ENCODE results near the gene PCDHGA4. TPM values are rescaled to one million over a fixed set of nuclear protein-coding genes. Genes with fewer than 3 reads are reported as not detected.

Gene PCDHGA4
- polyA plus RNA-seq, 3 donors, result 0.03 TPM; not detected in 2

- peaks cover 9% of the 10 kb centered on the region for H3K4me1 Mint-ChIP-seq
- H4K20me1 ChIP-seq (ENCODE audit: insufficient read depth, low read length), result no peaks in the 10 kb centered on the region
- H3K4me2 ChIP-seq (replicated peaks; ENCODE audit: extremely low read depth, low read length, poor library complexity, severe bottlenecking), result no peak overlapping the region
- 31% methylated on average over 59 of the region's 61 CpGs for WGBS (ENCODE audit: insufficient coverage)
- no peak for TF ChIP-seq CTCF (IDR thresholded peaks at IDR 0.05)
- peaks cover 41 to 83% of the 10 kb centered on the region in 2 donors for H3K9me3 ChIP-seq (replicated peaks in 1 of 2; ENCODE audit: control insufficient read depth in 1 of 2, insufficient read depth in 1 of 2, low read length in 2 of 2)
- H3K4me3 Mint-ChIP-seq, result peak overlapping the region in 1 of 2 donors; percentile 73
- H3K27me3 ChIP-seq (ENCODE audit: control insufficient read depth in 2 of 2, insufficient read depth in 2 of 2, low read length in 2 of 2), result peaks cover 61 to 97% of the 10 kb centered on the region in 2 donors
- H3K9ac ChIP-seq (ENCODE audit: insufficient read depth, low read length, poor library complexity, severe bottlenecking), result no peak overlapping the region
- no peaks in the 10 kb centered on the region for H3K79me2 ChIP-seq (ENCODE audit: insufficient read depth, low read length)
- peaks cover 9% of the 10 kb centered on the region in 2 donors for H3K36me3 Mint-ChIP-seq
- H2AFZ ChIP-seq (ENCODE audit: insufficient read depth, low read depth, low read length, poor library complexity, severe bottlenecking), result no peak overlapping the region
- H3K27ac Mint-ChIP-seq, result no peak overlapping the region
- H3K9me3 Mint-ChIP-seq, result peaks cover 28 to 76% (median 62%) of the 10 kb centered on the region in 7 donors
- intact Hi-C loops (cut with micrococcal nuclease), result no loop called here
- no peak for DNase-seq
- peaks cover 70 to 85% (median 83%) of the 10 kb centered on the region in 3 donors for H3K27me3 Mint-ChIP-seq (ENCODE audit: low read depth in 3 of 3)
- no peak overlapping the region for H3K27ac ChIP-seq (ENCODE audit: low read depth in 1 of 2, low read length in 2 of 2)
- H3K36me3 ChIP-seq (replicated peaks in 1 of 2; ENCODE audit: control insufficient read depth in 1 of 2, insufficient read depth in 2 of 2, low read length in 2 of 2), result no peaks in the 10 kb centered on the region
- peaks cover 0 to 3% of the 10 kb centered on the region in 2 donors for H3K4me1 ChIP-seq (ENCODE audit: control insufficient read depth in 1 of 2, insufficient read depth in 2 of 2, low read length in 2 of 2)
- no peak overlapping the region for H3K4me3 ChIP-seq (replicated peaks in 1 of 3; ENCODE audit: low read depth in 2 of 3, low read length in 3 of 3)
These were observed 44.9 kb downstream of the PCDHGA4 start for GRCh38 chr5:141399555-141400258.

GRCh38 chr5:141402553-141403243 lies 47.9 kb downstream of the PCDHGA4 start, which contains the start of gene PCDHGA9:
Gene PCDHGA9, plus strand, starts transcription at chr5:141402778. Its CDS starts 175 bp downstream, at chr5:141402953.
- H3K27ac ChIP-seq (ENCODE audit: low read depth in 1 of 2, low read length in 2 of 2), result no peak within 1 kb of the TSS
- peak within 1 kb of the TSS; percentile 4 for H3K4me2 ChIP-seq (replicated peaks; ENCODE audit: extremely low read depth, low read length, poor library complexity, severe bottlenecking)
- no peaks in the 10 kb centered on the region for H3K36me3 ChIP-seq (replicated peaks in 1 of 2; ENCODE audit: control insufficient read depth in 1 of 2, insufficient read depth in 2 of 2, low read length in 2 of 2)
- H3K36me3 Mint-ChIP-seq, result peaks cover 10 to 11% of the 10 kb centered on the region in 2 donors
- peak; percentile 70 for TF ChIP-seq CTCF (IDR thresholded peaks at IDR 0.05)
- WGBS (ENCODE audit: insufficient coverage), result 17% methylated on average over 25 of the region's 27 CpGs
- H3K9me3 Mint-ChIP-seq, result peaks cover 26 to 70% (median 55%) of the 10 kb centered on the region in 7 donors
- peak within 1 kb of the TSS in 1 of 7 donors; percentile 24 for H3K27ac Mint-ChIP-seq
- H4K20me1 ChIP-seq (ENCODE audit: insufficient read depth, low read length), result no peaks in the 10 kb centered on the region
- peak within 1 kb of the TSS; percentile 17 for H2AFZ ChIP-seq (ENCODE audit: insufficient read depth, low read depth, low read length, poor library complexity, severe bottlenecking)
- peaks cover 9% of the 10 kb centered on the region for H3K4me1 Mint-ChIP-seq
- intact Hi-C loops (cut with micrococcal nuclease), result no loop called here
- H3K9me3 ChIP-seq (replicated peaks in 1 of 2; ENCODE audit: control insufficient read depth in 1 of 2, insufficient read depth in 1 of 2, low read length in 2 of 2), result peaks cover 35 to 67% of the 10 kb centered on the region in 2 donors
- peak within 1 kb of the TSS; percentile 61 to 82 for H3K4me3 Mint-ChIP-seq
- peaks cover 0 to 3% of the 10 kb centered on the region in 2 donors for H3K4me1 ChIP-seq (ENCODE audit: control insufficient read depth in 1 of 2, insufficient read depth in 2 of 2, low read length in 2 of 2)
- H3K27me3 ChIP-seq (ENCODE audit: control insufficient read depth in 2 of 2, insufficient read depth in 2 of 2, low read length in 2 of 2), result peaks cover 67 to 95% of the 10 kb centered on the region in 2 donors
- H3K4me3 ChIP-seq (replicated peaks in 1 of 3; ENCODE audit: low read depth in 2 of 3, low read length in 3 of 3), result no peak within 1 kb of the TSS
- DNase-seq, result peak in 1 of 3 donors; percentile 8
- no peak within 1 kb of the TSS for H3K9ac ChIP-seq (ENCODE audit: insufficient read depth, low read length, poor library complexity, severe bottlenecking)
- H3K79me2 ChIP-seq (ENCODE audit: insufficient read depth, low read length), result no peaks in the 10 kb centered on the region
- peaks cover 66 to 85% (median 83%) of the 10 kb centered on the region in 3 donors for H3K27me3 Mint-ChIP-seq (ENCODE audit: low read depth in 3 of 3)
